ENCODE results near the gene PPM1E.

GRCh38 chr17:59028328-59028727 lies 272.7 kb downstream of the PPM1E start:
- TF ChIP-seq YY1 (IDR thresholded peaks at IDR 0.05; ENCODE audit: insufficient read depth, insufficient read length) (no peak), ZNF274 (IDR thresholded peaks at IDR 0.05; ENCODE audit: low read depth, low read length) (no peak)

Data from NT2/D1 (cell line).